ENCODE measurements around the gene OR14C36.
"Not testable (repeated sequence)": the region's sequence is repeated elsewhere in the genome, so short reads cannot be mapped to it uniquely, and the experiment has no call there.

OR14C36 gene, protein sequence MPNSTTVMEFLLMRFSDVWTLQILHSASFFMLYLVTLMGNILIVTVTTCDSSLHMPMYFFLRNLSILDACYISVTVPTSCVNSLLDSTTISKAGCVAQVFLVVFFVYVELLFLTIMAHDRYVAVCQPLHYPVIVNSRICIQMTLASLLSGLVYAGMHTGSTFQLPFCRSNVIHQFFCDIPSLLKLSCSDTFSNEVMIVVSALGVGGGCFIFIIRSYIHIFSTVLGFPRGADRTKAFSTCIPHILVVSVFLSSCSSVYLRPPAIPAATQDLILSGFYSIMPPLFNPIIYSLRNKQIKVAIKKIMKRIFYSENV

DNA sequence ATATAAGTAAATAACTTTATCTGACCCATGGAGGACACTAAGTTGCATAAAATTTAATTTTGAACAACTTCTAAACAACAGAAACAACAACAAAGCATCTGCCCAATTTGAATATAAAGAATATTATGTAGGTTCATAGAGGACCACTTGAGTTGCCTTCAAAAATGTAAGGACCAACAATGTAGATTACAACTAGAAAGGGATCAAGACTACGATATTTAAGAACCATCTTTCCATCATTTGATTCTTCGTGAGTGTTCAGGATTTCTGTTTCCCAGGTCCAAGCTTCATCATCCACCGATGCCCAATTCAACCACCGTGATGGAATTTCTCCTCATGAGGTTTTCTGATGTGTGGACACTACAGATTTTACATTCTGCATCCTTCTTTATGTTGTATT, at the start of gene OR14C36:
Gene OR14C36 (plus strand): TSS at position 301 of the 400 bp plus-strand sequence. CDS start 0 bp downstream, at position 301.
- no peaks in the 10 kb centered on the region for H4K20me1 ChIP-seq (ENCODE audit: insufficient read depth)
- no peaks in the 10 kb centered on the region for H3K27me3 ChIP-seq (ENCODE audit: insufficient read depth, low read depth)
- no peaks in the 10 kb centered on the region for H3K79me2 ChIP-seq (ENCODE audit: insufficient read depth, low read depth)
- no peak within 1 kb of the TSS for H3K27ac ChIP-seq
- no peak within 1 kb of the TSS for H3K4me2 ChIP-seq
- no peak within 1 kb of the TSS for H3K4me3 ChIP-seq (IDR thresholded peaks at IDR 0.05; ENCODE audit: insufficient read depth, low read depth, low read length)
- H3K36me3 ChIP-seq (ENCODE audit: insufficient read depth): no peaks in the 10 kb centered on the region
- TF ChIP-seq, protein P1, sequence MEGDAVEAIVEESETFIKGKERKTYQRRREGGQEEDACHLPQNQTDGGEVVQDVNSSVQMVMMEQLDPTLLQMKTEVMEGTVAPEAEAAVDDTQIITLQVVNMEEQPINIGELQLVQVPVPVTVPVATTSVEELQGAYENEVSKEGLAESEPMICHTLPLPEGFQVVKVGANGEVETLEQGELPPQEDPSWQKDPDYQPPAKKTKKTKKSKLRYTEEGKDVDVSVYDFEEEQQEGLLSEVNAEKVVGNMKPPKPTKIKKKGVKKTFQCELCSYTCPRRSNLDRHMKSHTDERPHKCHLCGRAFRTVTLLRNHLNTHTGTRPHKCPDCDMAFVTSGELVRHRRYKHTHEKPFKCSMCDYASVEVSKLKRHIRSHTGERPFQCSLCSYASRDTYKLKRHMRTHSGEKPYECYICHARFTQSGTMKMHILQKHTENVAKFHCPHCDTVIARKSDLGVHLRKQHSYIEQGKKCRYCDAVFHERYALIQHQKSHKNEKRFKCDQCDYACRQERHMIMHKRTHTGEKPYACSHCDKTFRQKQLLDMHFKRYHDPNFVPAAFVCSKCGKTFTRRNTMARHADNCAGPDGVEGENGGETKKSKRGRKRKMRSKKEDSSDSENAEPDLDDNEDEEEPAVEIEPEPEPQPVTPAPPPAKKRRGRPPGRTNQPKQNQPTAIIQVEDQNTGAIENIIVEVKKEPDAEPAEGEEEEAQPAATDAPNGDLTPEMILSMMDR (conservative IDR thresholded peaks at IDR 0.05; ENCODE audit: low read depth, low read length): no peak
- H2AFZ ChIP-seq (ENCODE audit: low read depth): no peak within 1 kb of the TSS
- no peak within 1 kb of the TSS for H3K9ac ChIP-seq
- no peaks in the 10 kb centered on the region for H3K4me1 ChIP-seq (ENCODE audit: low read depth, poor library complexity, severe bottlenecking)

DNA sequence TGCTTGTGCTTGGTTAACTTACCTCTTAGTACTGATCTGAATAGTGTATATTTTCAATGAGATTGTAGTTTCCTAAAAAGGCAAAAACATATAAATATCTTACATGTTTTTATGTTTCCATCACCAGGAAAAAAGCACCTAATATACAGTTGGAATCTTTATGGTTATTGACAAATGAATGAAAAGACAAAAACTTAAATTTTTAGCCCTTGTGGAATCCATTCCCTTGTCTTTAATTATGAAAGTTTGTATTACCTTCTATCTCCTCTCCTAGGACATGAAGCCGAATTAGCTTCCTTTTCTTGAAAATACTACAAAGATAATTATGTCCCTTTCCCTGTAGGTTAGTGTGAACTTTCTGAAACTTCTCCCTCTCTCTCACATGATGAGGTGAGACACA, 45.3 kb upstream of the OR14C36 start, which contains the start of gene OR2T12:
Gene OR2T12 (minus strand): TSS at position 101 of the 400 bp plus-strand sequence. CDS start 7,846 bp downstream, outside the sequence.
- TF ChIP-seq, protein P1 (conservative IDR thresholded peaks at IDR 0.05; ENCODE audit: low read depth, low read length): no peak
- no peak within 1 kb of the TSS for H3K4me3 ChIP-seq (IDR thresholded peaks at IDR 0.05; ENCODE audit: insufficient read depth, low read depth, low read length)
- no peak within 1 kb of the TSS for H2AFZ ChIP-seq (ENCODE audit: low read depth)
- H3K36me3 ChIP-seq (ENCODE audit: insufficient read depth): no peaks in the 10 kb centered on the region
- H3K4me1 ChIP-seq (ENCODE audit: low read depth, poor library complexity, severe bottlenecking): no peaks in the 10 kb centered on the region
- no peaks in the 10 kb centered on the region for H4K20me1 ChIP-seq (ENCODE audit: insufficient read depth)
- no peaks in the 10 kb centered on the region for H3K27me3 ChIP-seq (ENCODE audit: insufficient read depth, low read depth)
- no peak within 1 kb of the TSS for H3K4me2 ChIP-seq
- H3K9ac ChIP-seq: no peak within 1 kb of the TSS
- H3K79me2 ChIP-seq (ENCODE audit: insufficient read depth, low read depth): no peaks in the 10 kb centered on the region
- H3K27ac ChIP-seq: no peak within 1 kb of the TSS

DNA sequence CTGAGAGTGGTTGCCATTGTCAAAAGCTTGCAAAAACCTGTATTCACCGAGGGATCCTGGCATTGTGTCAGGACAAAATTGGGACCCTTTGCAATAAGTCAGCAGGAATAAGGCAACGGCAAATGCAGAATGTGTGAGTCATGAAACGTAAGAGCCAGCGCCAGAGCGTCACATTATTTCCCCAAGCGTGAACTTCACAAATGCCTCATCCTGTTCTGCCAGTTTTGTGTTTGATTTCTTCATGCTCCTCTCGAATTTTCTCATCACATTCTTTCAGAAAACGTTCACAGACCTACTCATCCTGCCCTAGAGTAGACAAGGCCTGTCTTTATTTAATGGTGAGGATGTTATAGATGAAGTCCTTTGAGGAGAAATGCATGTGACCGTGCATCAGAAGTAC, 42.9 kb upstream of the OR14C36 start:
- H4K20me1 ChIP-seq (ENCODE audit: insufficient read depth); H3K79me2 ChIP-seq (ENCODE audit: insufficient read depth, low read depth); H3K27ac ChIP-seq; H3K4me2 ChIP-seq; H3K36me3 ChIP-seq (ENCODE audit: insufficient read depth); H3K27me3 ChIP-seq (ENCODE audit: insufficient read depth, low read depth); H2AFZ ChIP-seq (ENCODE audit: low read depth); H3K4me1 ChIP-seq (ENCODE audit: low read depth, poor library complexity, severe bottlenecking); H3K4me3 ChIP-seq (IDR thresholded peaks at IDR 0.05; ENCODE audit: insufficient read depth, low read depth, low read length); H3K9ac ChIP-seq: not testable (repeated sequence)

DNA sequence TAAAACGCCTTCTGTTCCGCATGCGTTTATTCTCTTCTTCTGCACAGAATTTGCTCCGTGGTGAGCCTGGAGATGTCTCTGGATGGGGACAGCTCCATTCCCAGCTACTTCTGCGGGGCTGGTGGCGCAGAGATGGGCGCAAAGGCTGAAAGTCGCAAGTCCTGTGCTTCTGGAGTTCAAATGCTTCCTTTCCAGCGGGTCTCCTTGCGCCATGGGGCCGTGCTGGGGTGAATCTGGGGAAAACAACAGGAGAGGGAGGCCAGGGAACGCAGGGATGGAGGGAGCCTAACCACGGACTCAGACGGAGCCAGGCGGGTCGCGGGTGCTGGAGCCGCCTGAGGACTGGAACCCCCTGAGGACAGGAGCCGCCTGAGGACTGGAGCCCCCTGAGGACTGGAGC, 42.5 kb upstream of the OR14C36 start:
- Histone ChIP-seq H3K9ac (no peak overlapping the region), H2AFZ (ENCODE audit: low read depth) (no peak overlapping the region), H3K4me1 (ENCODE audit: low read depth, poor library complexity, severe bottlenecking) (no peaks in the 10 kb centered on the region), H4K20me1 (ENCODE audit: insufficient read depth) (no peaks in the 10 kb centered on the region), H3K27me3 (ENCODE audit: insufficient read depth, low read depth) (no peaks in the 10 kb centered on the region), H3K4me3 (IDR thresholded peaks at IDR 0.05; ENCODE audit: insufficient read depth, low read depth, low read length) (no peak overlapping the region), H3K36me3 (ENCODE audit: insufficient read depth) (no peaks in the 10 kb centered on the region), H3K4me2 (no peak overlapping the region), H3K79me2 (ENCODE audit: insufficient read depth, low read depth) (no peaks in the 10 kb centered on the region), H3K27ac (no peak overlapping the region)
- TF ChIP-seq, protein P1 (conservative IDR thresholded peaks at IDR 0.05; ENCODE audit: low read depth, low read length): no peak

DNA sequence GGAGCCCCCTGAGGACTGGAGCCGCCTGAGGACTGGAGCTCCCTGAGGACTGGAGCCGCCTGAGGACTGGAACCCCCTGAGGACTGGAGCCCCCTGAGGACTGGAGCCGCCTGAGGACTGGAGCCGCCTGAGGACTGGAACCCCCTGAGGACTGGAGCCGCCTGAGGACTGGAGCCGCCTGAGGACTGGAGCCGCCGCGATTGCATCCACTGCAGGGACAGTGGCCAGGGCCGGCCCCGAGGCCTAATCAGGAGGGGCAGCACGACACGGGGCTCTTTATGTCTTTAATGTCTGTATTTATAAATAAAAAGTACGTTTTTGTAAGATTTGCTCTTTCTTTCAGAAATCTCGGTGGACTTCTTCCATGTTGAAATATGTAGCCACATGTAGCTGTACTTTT, 41.8 kb upstream of the OR14C36 start:
- not testable (repeated sequence) for H3K4me1 ChIP-seq (ENCODE audit: low read depth, poor library complexity, severe bottlenecking); H3K27ac ChIP-seq; H3K79me2 ChIP-seq (ENCODE audit: insufficient read depth, low read depth); H2AFZ ChIP-seq (ENCODE audit: low read depth); H3K36me3 ChIP-seq (ENCODE audit: insufficient read depth); H4K20me1 ChIP-seq (ENCODE audit: insufficient read depth); H3K4me3 ChIP-seq (IDR thresholded peaks at IDR 0.05; ENCODE audit: insufficient read depth, low read depth, low read length); H3K27me3 ChIP-seq (ENCODE audit: insufficient read depth, low read depth); H3K9ac ChIP-seq; H3K4me2 ChIP-seq
